ENCODE measurements around the gene ARHGAP22.

ARHGAP22 gene

GRCh38 chr10:48504141-48504885 lies 100.6 kb downstream of the ARHGAP22 start:
- Mint-ChIP-seq H3K27me3 (peaks cover 10% of the 10 kb centered on the region), H3K4me3 (no peak overlapping the region), H3K36me3 (no peaks in the 10 kb centered on the region), H3K9me3 (no peaks in the 10 kb centered on the region), H3K27ac (no peak overlapping the region), H3K4me1 (peaks cover 22% of the 10 kb centered on the region)
- no peak for ATAC-seq

GRCh38 chr10:48503293-48503911 lies 101.5 kb downstream of the ARHGAP22 start:
- Mint-ChIP-seq H3K9me3 (no peaks in the 10 kb centered on the region), H3K4me1 (peaks cover 22% of the 10 kb centered on the region), H3K27me3 (peaks cover 10% of the 10 kb centered on the region), H3K4me3 (no peak overlapping the region), H3K27ac (no peak overlapping the region), H3K36me3 (no peaks in the 10 kb centered on the region)
- no peak for ATAC-seq

- no peaks in the 10 kb centered on the region for H3K9me3 Mint-ChIP-seq
- H3K36me3 Mint-ChIP-seq, result no peaks in the 10 kb centered on the region
- H3K4me1 Mint-ChIP-seq, result peaks cover 22% of the 10 kb centered on the region
- no peak overlapping the region for H3K4me3 Mint-ChIP-seq
- H3K27ac Mint-ChIP-seq, result no peak overlapping the region
- H3K27me3 Mint-ChIP-seq, result peaks cover 10% of the 10 kb centered on the region
- no peak for ATAC-seq
Observed at GRCh38 chr10:48502791-48503190, 102.1 kb downstream of the ARHGAP22 start.

- Mint-ChIP-seq H3K4me3 (no peak overlapping the region), H3K27ac (no peak overlapping the region), H3K9me3 (no peaks in the 10 kb centered on the region), H3K4me1 (peaks cover 22% of the 10 kb centered on the region), H3K27me3 (peaks cover 16% of the 10 kb centered on the region), H3K36me3 (no peaks in the 10 kb centered on the region)
- ATAC-seq, result peak; percentile 35
Observed at GRCh38 chr10:48501787-48502771, 102.8 kb downstream of the ARHGAP22 start.

- Mint-ChIP-seq H3K4me1 (peaks cover 22% of the 10 kb centered on the region), H3K4me3 (no peak overlapping the region), H3K9me3 (no peaks in the 10 kb centered on the region), H3K27ac (no peak overlapping the region), H3K36me3 (no peaks in the 10 kb centered on the region), H3K27me3 (peaks cover 21% of the 10 kb centered on the region)
- no peak for ATAC-seq
Observed at GRCh38 chr10:48501226-48501625, 103.6 kb downstream of the ARHGAP22 start.

- no peaks in the 10 kb centered on the region for H3K36me3 Mint-ChIP-seq
- H3K9me3 Mint-ChIP-seq, result no peaks in the 10 kb centered on the region
- H3K4me1 Mint-ChIP-seq, result peaks cover 22% of the 10 kb centered on the region
- H3K27me3 Mint-ChIP-seq, result peaks cover 21% of the 10 kb centered on the region
- ATAC-seq, result no peak
- no peak overlapping the region for H3K27ac Mint-ChIP-seq
- no peak overlapping the region for H3K4me3 Mint-ChIP-seq
Observed at GRCh38 chr10:48500771-48501170, 104.1 kb downstream of the ARHGAP22 start.

GRCh38 chr10:48498940-48499510 lies 105.8 kb downstream of the ARHGAP22 start:
- no peak for ATAC-seq
- Mint-ChIP-seq H3K27me3 (peaks cover 26% of the 10 kb centered on the region), H3K4me1 (peaks cover 30% of the 10 kb centered on the region), H3K27ac (no peak overlapping the region), H3K9me3 (no peaks in the 10 kb centered on the region), H3K4me3 (no peak overlapping the region), H3K36me3 (no peaks in the 10 kb centered on the region)

- peaks cover 31% of the 10 kb centered on the region for H3K27me3 Mint-ChIP-seq
- H3K36me3 Mint-ChIP-seq, result no peaks in the 10 kb centered on the region
- no peak overlapping the region for H3K4me3 Mint-ChIP-seq
- no peak overlapping the region for H3K27ac Mint-ChIP-seq
- peaks cover 38% of the 10 kb centered on the region for H3K4me1 Mint-ChIP-seq
- ATAC-seq, result no peak
- H3K9me3 Mint-ChIP-seq, result no peaks in the 10 kb centered on the region
Observed at GRCh38 chr10:48497780-48498770, 106.8 kb downstream of the ARHGAP22 start.

GRCh38 chr10:48496831-48497779 lies 107.8 kb downstream of the ARHGAP22 start:
- Mint-ChIP-seq H3K36me3 (no peaks in the 10 kb centered on the region), H3K9me3 (no peaks in the 10 kb centered on the region), H3K27me3 (peaks cover 32% of the 10 kb centered on the region), H3K4me3 (no peak overlapping the region), H3K27ac (no peak overlapping the region), H3K4me1 (peaks cover 31% of the 10 kb centered on the region)
- no peak for ATAC-seq

GRCh38 chr10:48496105-48496830 lies 108.6 kb downstream of the ARHGAP22 start:
- peaks cover 37% of the 10 kb centered on the region for H3K27me3 Mint-ChIP-seq
- peaks cover 22% of the 10 kb centered on the region for H3K4me1 Mint-ChIP-seq
- no peak overlapping the region for H3K27ac Mint-ChIP-seq
- no peak for ATAC-seq
- H3K36me3 Mint-ChIP-seq, result no peaks in the 10 kb centered on the region
- H3K9me3 Mint-ChIP-seq, result no peaks in the 10 kb centered on the region
- H3K4me3 Mint-ChIP-seq, result no peak overlapping the region

GRCh38 chr10:48495282-48496045 lies 109.4 kb downstream of the ARHGAP22 start:
- Mint-ChIP-seq H3K36me3 (no peaks in the 10 kb centered on the region), H3K4me3 (no peak overlapping the region), H3K9me3 (no peaks in the 10 kb centered on the region), H3K27me3 (peaks cover 45% of the 10 kb centered on the region), H3K27ac (no peak overlapping the region), H3K4me1 (peaks cover 17% of the 10 kb centered on the region)
- ATAC-seq, result no peak

- no peaks in the 10 kb centered on the region for H3K9me3 Mint-ChIP-seq
- H3K27ac Mint-ChIP-seq, result no peak overlapping the region
- ATAC-seq, result no peak
- peaks cover 17% of the 10 kb centered on the region for H3K4me1 Mint-ChIP-seq
- H3K27me3 Mint-ChIP-seq, result peaks cover 48% of the 10 kb centered on the region
- no peaks in the 10 kb centered on the region for H3K36me3 Mint-ChIP-seq
- no peak overlapping the region for H3K4me3 Mint-ChIP-seq
Observed at GRCh38 chr10:48494611-48495010, 110.3 kb downstream of the ARHGAP22 start.

Data from stimulated activated memory B cell treated with anti-CD40 and anti-IgM and Interleukin-4, amounts not matched to agents 10 μg/mL and 1 μg/mL and 100 μg/mL, for 72 hours (primary cell).